Sigmoid colon (tissue), 7 donors: ENCODE measurements around the gene ABHD14A. TPM values are rescaled to one million over a fixed set of nuclear protein-coding genes. Genes with fewer than 3 reads are reported as not detected.
"Not testable (repeated sequence)": the region's sequence is repeated elsewhere in the genome, so short reads cannot be mapped to it uniquely, and the experiment has no call there.

Experiments used
- DNase-seq: peaks from one replicate; pipeline ENCODE4 v3.0.0-alpha.2; 2019
- H3K27ac ChIP-seq, 4 donors: fragments of 200-600 bp; sonication (generic); one replicate each; pipeline ENCODE4 v1.5.1; 2016 to 2019; ENCODE audit warnings: mild to moderate bottlenecking in 1 of 4
- H3K27me3 ChIP-seq, 3 donors: fragments of 200-600 bp; sonication (generic); one replicate each; pipeline ENCODE4 v1.5.1; 2019; ENCODE audit warnings: mild to moderate bottlenecking in 1 of 3
- H3K36me3 ChIP-seq, 4 donors: fragments of 200-600 bp; sonication (generic); one replicate each; pipeline ENCODE4 v1.5.1; 2016 to 2019
- H3K4me1 ChIP-seq, 4 donors: fragments of 200-600 bp; sonication (generic); one replicate each; pipeline ENCODE4 v1.5.1; 2017 to 2019
- H3K4me3 ChIP-seq, 4 donors: fragments of 200-600 bp; sonication (generic); one replicate each; pipeline ENCODE4 v1.5.1; 2017 to 2019; ENCODE audit warnings: mild to moderate bottlenecking in 2 of 4, moderate library complexity in 1 of 4
- H3K9me3 ChIP-seq, 4 donors: fragments of 200-600 bp in 3 of 4; sonication (generic) in 3 of 4; one replicate each; pipeline versions ENCODE4 v1.5.1 to v1.6.1; 2013 to 2019
- CTCF ChIP-seq, 4 experiments: fragments of 450-650 bp in 3 of 4; fragments of 200-600 bp in 1 of 4; IDR thresholded peaks; one replicate each; pipeline ENCODE4 v1.5.1; 2016 to 2019; ENCODE audit warnings: antibody characterized with exemption in 4 of 4, mild to moderate bottlenecking in 3 of 4, moderate library complexity in 2 of 4
- EP300 ChIP-seq, 4 donors: sonication (generic); formaldehyde crosslinking; IDR thresholded peaks; one replicate each; pipeline ENCODE4 v1.6.1; 2017; ENCODE audit warnings: antibody characterized with exemption in 4 of 4
- POLR2A ChIP-seq, 2 donors: fragments of 450-650 bp; IDR thresholded peaks; one replicate each; pipeline ENCODE4 v1.6.1; 2016; ENCODE audit warnings: antibody characterized with exemption in 2 of 2, mild to moderate bottlenecking in 2 of 2, moderate library complexity in 2 of 2
- POLR2AphosphoS5 ChIP-seq, 4 donors: sonication (generic); formaldehyde crosslinking; IDR thresholded peaks; one replicate each; pipeline ENCODE4 v1.6.1; 2017; ENCODE audit warnings: antibody characterized with exemption in 4 of 4
- WGBS, 2 donors: extraction: QIAGEN DNeasy Blood & Tissue Kit; methylation state at CpG; one replicate each; pipeline ENCODE4 v1.1.7; 2013; 5-methylcytosine and 5-hydroxymethylcytosine counted together
- intact Hi-C: fragments of 100-400 bp; cut with DNase I; formaldehyde crosslinking; loops from one replicate; pipeline ENCODE4 v1.15.1; 2023
- polyA plus RNA-seq, 3 donors: library from polyadenylated mRNA; stranded (reverse); fragments of 200-250 nt; gene quantifications; one replicate each; pipeline ENCODE4 v1.2.3, GENCODE V29; 2013
- total RNA-seq, 4 donors: library from RNA; depleted of rRNA; stranded (reverse); fragments of >200 nt; gene quantifications; one replicate each; pipeline ENCODE4 v1.1.0, GENCODE V29; 2016
- donor health status: healthy with polysubstance abuse.
- donor health status: Bipolar disorder and iron deficiency.
- donor health status: healthy.

ABHD14A gene
- total RNA-seq = 10 to 100 TPM; 16.3 to 35.3 (median 22.1) TPM
- 10 to 100 TPM in 1 of 3 donors, 1 to 10 TPM in 2; 3.2 to 14.9 (median 7.2) TPM for polyA plus RNA-seq

- TF ChIP-seq EP300 (IDR thresholded peaks at IDR 0.05) (no peak), POLR2A (IDR thresholded peaks at IDR 0.05) (peak in 1 of 2 donors; percentile 41), POLR2AphosphoS5 (IDR thresholded peaks at IDR 0.05) (peak; percentile 57 to 84 (median 72)), CTCF (IDR thresholded peaks at IDR 0.05) (peak in 1 of 4 experiments; percentile 10)
- no peaks in the 10 kb centered on the region for H3K27me3 ChIP-seq
- H3K9me3 ChIP-seq = no peaks in the 10 kb centered on the region
- peaks cover 0 to 32% (median 25%) of the 10 kb centered on the region in 4 donors for H3K4me1 ChIP-seq
- H3K4me3 ChIP-seq = peak within 1 kb of the TSS; percentile 64 to 76 (median 72)
- DNase-seq = peak; percentile 91
- intact Hi-C loops = loop anchor here (1.0 kb wide), 1 partner anchor 33 kb away; the partner anchor contains the start of gene PARP3
- 0% methylated on average over 63 of the region's 63 CpGs for WGBS, 2 donors
- H3K36me3 ChIP-seq = peaks cover 0 to 2% (median 0%) of the 10 kb centered on the region in 4 donors
- peak within 1 kb of the TSS; percentile 88 to 95 (median 94) for H3K27ac ChIP-seq
Observed at GRCh38 chr3:51974963-51975851, at the start of gene ABHD14A. TSS of gene ABHD14A (plus strand) at chr3:51975064. CDS start at chr3:51975136, 72 bp downstream.

- no peaks in the 10 kb centered on the region for H3K36me3 ChIP-seq
- 89 to 94% methylated on average over 5 of the region's 5 CpGs for WGBS, 2 donors
- H3K9me3 ChIP-seq = no peaks in the 10 kb centered on the region
- intact Hi-C loops = no loop called here
- no peak overlapping the region for H3K4me3 ChIP-seq
- no peaks in the 10 kb centered on the region for H3K4me1 ChIP-seq
- H3K27ac ChIP-seq = no peak overlapping the region
- no peaks in the 10 kb centered on the region for H3K27me3 ChIP-seq
- DNase-seq = no peak
- TF ChIP-seq POLR2A (IDR thresholded peaks at IDR 0.05) (no peak), POLR2AphosphoS5 (IDR thresholded peaks at IDR 0.05) (no peak), CTCF (IDR thresholded peaks at IDR 0.05) (no peak), EP300 (IDR thresholded peaks at IDR 0.05) (no peak)
Observed at GRCh38 chr3:51927061-51927977, 47.5 kb upstream of the ABHD14A start.

- no peak for DNase-seq
- 94 to 95% methylated on average over 7 of the region's 7 CpGs for WGBS, 2 donors
- no peak overlapping the region for H3K27ac ChIP-seq
- no peaks in the 10 kb centered on the region for H3K9me3 ChIP-seq
- intact Hi-C loops = no loop called here
- H3K4me1 ChIP-seq = no peaks in the 10 kb centered on the region
- no peaks in the 10 kb centered on the region for H3K27me3 ChIP-seq
- no peak for TF ChIP-seq CTCF (IDR thresholded peaks at IDR 0.05)
- TF ChIP-seq EP300 (IDR thresholded peaks at IDR 0.05) = no peak
- no peak for TF ChIP-seq POLR2AphosphoS5 (IDR thresholded peaks at IDR 0.05)
- TF ChIP-seq POLR2A (IDR thresholded peaks at IDR 0.05) = no peak
- no peak overlapping the region for H3K4me3 ChIP-seq
- H3K36me3 ChIP-seq = peaks cover 0 to 11% (median 7%) of the 10 kb centered on the region in 4 donors
Observed at GRCh38 chr3:51928438-51928837, 46.4 kb upstream of the ABHD14A start.

- WGBS, 2 donors = 84 to 89% methylated on average over 3 of the region's 3 CpGs
- H3K4me1 ChIP-seq = not testable (repeated sequence)
Observed at GRCh38 chr3:51928981-51929380, 45.9 kb upstream of the ABHD14A start.

More at GRCh38 chr3:51928981-51929380, 45.9 kb upstream of the ABHD14A start:
- H3K9me3 ChIP-seq, H3K27me3 ChIP-seq, H3K27ac ChIP-seq, DNase-seq, intact Hi-C loops, H3K4me3 ChIP-seq: not testable (repeated sequence)
- peaks cover 4 to 16% (median 12%) of the 10 kb centered on the region in 4 donors for H3K36me3 ChIP-seq
